Activated naive CD8-positive, alpha-beta T cell treated with anti-CD3 and anti-CD28 coated beads, Interleukin-2, amount 50 U/mL, for 24 hours (primary cell): ENCODE data around the gene PDZD8.
"Not testable (repeated sequence)": the region's sequence is repeated elsewhere in the genome, so short reads cannot be mapped to it uniquely, and the experiment has no call there.

Experiments used
- ATAC-seq: fragments of 150-1000 bp; cut with Tn5 transposase; one replicate; pipeline ENCODE4 v1.10.0; 2021
- DNase-seq: peaks from one replicate; pipeline ENCODE4 v3.0.0; 2021
- H3K27ac Mint-ChIP-seq: one replicate; pipeline ENCODE4 v1.8.0; 2021; ENCODE audit warnings: mild to moderate bottlenecking, mixed read lengths
- H3K27me3 Mint-ChIP-seq: one replicate; pipeline ENCODE4 v1.8.0; 2021; ENCODE audit warnings: mixed read lengths
- H3K36me3 Mint-ChIP-seq: one replicate; pipeline ENCODE4 v1.8.0; 2021; ENCODE audit warnings: low read depth, mixed read lengths
- H3K4me1 Mint-ChIP-seq: one replicate; pipeline ENCODE4 v1.8.0; 2021; ENCODE audit warnings: mixed read lengths
- H3K4me3 Mint-ChIP-seq: one replicate; pipeline ENCODE4 v1.8.0; 2021; ENCODE audit warnings: mild to moderate bottlenecking, moderate library complexity, mixed read lengths
- H3K9me3 Mint-ChIP-seq: one replicate; pipeline ENCODE4 v1.8.0; 2021; ENCODE audit warnings: mixed read lengths

Gene PDZD8

GRCh38 chr10:117306674-117307073 lies 68.6 kb downstream of the PDZD8 start:
- Mint-ChIP-seq H3K36me3 (peaks cover 41% of the 10 kb centered on the region), H3K27ac (no peak overlapping the region), H3K27me3 (no peaks in the 10 kb centered on the region), H3K4me1 (peaks cover 14% of the 10 kb centered on the region), H3K9me3 (peaks cover 14% of the 10 kb centered on the region), H3K4me3 (no peak overlapping the region)
- no peak for ATAC-seq
- DNase-seq: no peak

GRCh38 chr10:117303451-117303850 lies 71.8 kb downstream of the PDZD8 start:
- not testable (repeated sequence) for ATAC-seq, H3K4me3 Mint-ChIP-seq, H3K27ac Mint-ChIP-seq, H3K27me3 Mint-ChIP-seq, DNase-seq, H3K4me1 Mint-ChIP-seq
- H3K36me3 Mint-ChIP-seq: peaks cover 45% of the 10 kb centered on the region
- H3K9me3 Mint-ChIP-seq: peaks cover 16% of the 10 kb centered on the region

GRCh38 chr10:117300671-117301070 lies 74.6 kb downstream of the PDZD8 start:
- no peak overlapping the region for H3K27ac Mint-ChIP-seq
- ATAC-seq: no peak
- H3K4me3 Mint-ChIP-seq: no peak overlapping the region
- H3K9me3 Mint-ChIP-seq: peaks cover 16% of the 10 kb centered on the region
- no peak for DNase-seq
- peaks cover 44% of the 10 kb centered on the region for H3K36me3 Mint-ChIP-seq
- no peaks in the 10 kb centered on the region for H3K4me1 Mint-ChIP-seq
- no peaks in the 10 kb centered on the region for H3K27me3 Mint-ChIP-seq

- peaks cover 12% of the 10 kb centered on the region for H3K9me3 Mint-ChIP-seq
- no peak overlapping the region for H3K27ac Mint-ChIP-seq
- no peaks in the 10 kb centered on the region for H3K4me1 Mint-ChIP-seq
- ATAC-seq (no peak), DNase-seq (no peak)
- H3K4me3 Mint-ChIP-seq: no peak overlapping the region
- H3K36me3 Mint-ChIP-seq: peaks cover 43% of the 10 kb centered on the region
- H3K27me3 Mint-ChIP-seq: no peaks in the 10 kb centered on the region
Measured at GRCh38 chr10:117299435-117299834, 75.8 kb downstream of the PDZD8 start.

- no peak overlapping the region for H3K27ac Mint-ChIP-seq
- DNase-seq (no peak), ATAC-seq (no peak)
- peaks cover 35% of the 10 kb centered on the region for H3K36me3 Mint-ChIP-seq
- peaks cover 10% of the 10 kb centered on the region for H3K9me3 Mint-ChIP-seq
- H3K4me1 Mint-ChIP-seq: peaks cover 3% of the 10 kb centered on the region
- no peak overlapping the region for H3K4me3 Mint-ChIP-seq
- no peaks in the 10 kb centered on the region for H3K27me3 Mint-ChIP-seq
Measured at GRCh38 chr10:117298219-117298618, 77.0 kb downstream of the PDZD8 start.

GRCh38 chr10:117294735-117295134 lies 80.5 kb downstream of the PDZD8 start:
- ATAC-seq (no peak), DNase-seq (no peak)
- Mint-ChIP-seq H3K4me1 (peaks cover 3% of the 10 kb centered on the region), H3K36me3 (peaks cover 16% of the 10 kb centered on the region), H3K4me3 (no peak overlapping the region), H3K27ac (no peak overlapping the region), H3K9me3 (no peaks in the 10 kb centered on the region), H3K27me3 (no peaks in the 10 kb centered on the region)

GRCh38 chr10:117294039-117294645 lies 81.1 kb downstream of the PDZD8 start:
- DNase-seq: no peak
- Mint-ChIP-seq H3K4me1 (peaks cover 3% of the 10 kb centered on the region), H3K36me3 (peaks cover 18% of the 10 kb centered on the region), H3K27me3 (no peaks in the 10 kb centered on the region), H3K4me3 (no peak overlapping the region), H3K9me3 (no peaks in the 10 kb centered on the region), H3K27ac (no peak overlapping the region)
- ATAC-seq: no peak

- not testable (repeated sequence) for H3K9me3 Mint-ChIP-seq, H3K4me1 Mint-ChIP-seq, ATAC-seq, H3K4me3 Mint-ChIP-seq, H3K27me3 Mint-ChIP-seq, H3K27ac Mint-ChIP-seq, DNase-seq
- H3K36me3 Mint-ChIP-seq: peaks cover 19% of the 10 kb centered on the region
Measured at GRCh38 chr10:117290872-117291271, 84.4 kb downstream of the PDZD8 start.

- H3K36me3 Mint-ChIP-seq: peaks cover 30% of the 10 kb centered on the region
- peaks cover 4% of the 10 kb centered on the region for H3K4me1 Mint-ChIP-seq
- H3K27me3 Mint-ChIP-seq: no peaks in the 10 kb centered on the region
- H3K9me3 Mint-ChIP-seq: no peaks in the 10 kb centered on the region
- ATAC-seq (no peak), DNase-seq (no peak)
- no peak overlapping the region for H3K4me3 Mint-ChIP-seq
- no peak overlapping the region for H3K27ac Mint-ChIP-seq
Measured at GRCh38 chr10:117284716-117285494, 90.3 kb downstream of the PDZD8 start.

GRCh38 chr10:117277675-117278074 lies 97.6 kb downstream of the PDZD8 start:
- no peaks in the 10 kb centered on the region for H3K27me3 Mint-ChIP-seq
- H3K36me3 Mint-ChIP-seq: peaks cover 5% of the 10 kb centered on the region

GRCh38 chr10:117275121-117275520 lies 100.1 kb downstream of the PDZD8 start:
- Mint-ChIP-seq H3K4me3 (no peak overlapping the region), H3K9me3 (no peaks in the 10 kb centered on the region), H3K27me3 (no peaks in the 10 kb centered on the region), H3K27ac (no peak overlapping the region), H3K36me3 (peaks cover 2% of the 10 kb centered on the region), H3K4me1 (peaks cover 1% of the 10 kb centered on the region)
- no peak for DNase-seq
- no peak for ATAC-seq

More at GRCh38 chr10:117277675-117278074, 97.6 kb downstream of the PDZD8 start:
- Mint-ChIP-seq H3K27ac (no peak overlapping the region), H3K4me3 (no peak overlapping the region), H3K9me3 (no peaks in the 10 kb centered on the region), H3K4me1 (peaks cover 1% of the 10 kb centered on the region)
- DNase-seq (no peak), ATAC-seq (no peak)

- peaks cover 1% of the 10 kb centered on the region for H3K4me1 Mint-ChIP-seq
- no peaks in the 10 kb centered on the region for H3K9me3 Mint-ChIP-seq
- H3K4me3 Mint-ChIP-seq: no peak overlapping the region
- ATAC-seq (no peak), DNase-seq (no peak)
- H3K36me3 Mint-ChIP-seq: peaks cover 2% of the 10 kb centered on the region
- H3K27me3 Mint-ChIP-seq: no peaks in the 10 kb centered on the region
- no peak overlapping the region for H3K27ac Mint-ChIP-seq
Measured at GRCh38 chr10:117274509-117274908, 100.7 kb downstream of the PDZD8 start.

- H3K27ac Mint-ChIP-seq: no peak overlapping the region
- peaks cover 1% of the 10 kb centered on the region for H3K4me1 Mint-ChIP-seq
- H3K36me3 Mint-ChIP-seq: peaks cover 2% of the 10 kb centered on the region
- no peak overlapping the region for H3K4me3 Mint-ChIP-seq
- H3K27me3 Mint-ChIP-seq: peaks cover 2% of the 10 kb centered on the region
- H3K9me3 Mint-ChIP-seq: no peaks in the 10 kb centered on the region
- no peak for ATAC-seq
- no peak for DNase-seq
Measured at GRCh38 chr10:117273980-117274379, 101.3 kb downstream of the PDZD8 start.

GRCh38 chr10:117272195-117273076 lies 102.8 kb downstream of the PDZD8 start:
- H3K4me1 Mint-ChIP-seq: peaks cover 1% of the 10 kb centered on the region
- no peak overlapping the region for H3K4me3 Mint-ChIP-seq
- peaks cover 3% of the 10 kb centered on the region for H3K27me3 Mint-ChIP-seq
- DNase-seq (no peak), ATAC-seq (no peak)
- H3K36me3 Mint-ChIP-seq: peaks cover 2% of the 10 kb centered on the region
- no peaks in the 10 kb centered on the region for H3K9me3 Mint-ChIP-seq
- H3K27ac Mint-ChIP-seq: no peak overlapping the region
